Measurements from ENCODE around the gene DPP4.

DPP4 gene

DNA sequence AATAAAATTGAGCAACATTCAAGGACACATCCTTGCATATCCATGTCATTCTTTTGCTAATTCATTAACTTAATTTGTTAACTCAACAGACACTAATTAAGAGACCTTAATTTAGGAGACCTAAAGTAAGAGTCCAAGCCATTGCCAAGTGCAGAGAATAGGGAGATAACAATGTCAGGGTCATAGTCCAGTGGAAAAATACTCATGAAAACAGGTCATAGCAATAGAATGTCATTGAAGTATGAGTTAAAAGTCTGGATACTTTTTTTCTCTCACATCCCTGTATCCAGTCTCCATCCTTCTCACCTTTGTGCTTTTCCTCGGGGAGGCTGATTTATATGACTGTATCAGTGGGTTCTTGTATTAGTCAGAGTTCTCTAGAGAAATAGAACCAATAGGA is 26.6 kb upstream of the DPP4 start:
- no peak for DNase-seq (ENCODE audit: low read depth in 2 of 2)
- TF ChIP-seq, protein P1, sequence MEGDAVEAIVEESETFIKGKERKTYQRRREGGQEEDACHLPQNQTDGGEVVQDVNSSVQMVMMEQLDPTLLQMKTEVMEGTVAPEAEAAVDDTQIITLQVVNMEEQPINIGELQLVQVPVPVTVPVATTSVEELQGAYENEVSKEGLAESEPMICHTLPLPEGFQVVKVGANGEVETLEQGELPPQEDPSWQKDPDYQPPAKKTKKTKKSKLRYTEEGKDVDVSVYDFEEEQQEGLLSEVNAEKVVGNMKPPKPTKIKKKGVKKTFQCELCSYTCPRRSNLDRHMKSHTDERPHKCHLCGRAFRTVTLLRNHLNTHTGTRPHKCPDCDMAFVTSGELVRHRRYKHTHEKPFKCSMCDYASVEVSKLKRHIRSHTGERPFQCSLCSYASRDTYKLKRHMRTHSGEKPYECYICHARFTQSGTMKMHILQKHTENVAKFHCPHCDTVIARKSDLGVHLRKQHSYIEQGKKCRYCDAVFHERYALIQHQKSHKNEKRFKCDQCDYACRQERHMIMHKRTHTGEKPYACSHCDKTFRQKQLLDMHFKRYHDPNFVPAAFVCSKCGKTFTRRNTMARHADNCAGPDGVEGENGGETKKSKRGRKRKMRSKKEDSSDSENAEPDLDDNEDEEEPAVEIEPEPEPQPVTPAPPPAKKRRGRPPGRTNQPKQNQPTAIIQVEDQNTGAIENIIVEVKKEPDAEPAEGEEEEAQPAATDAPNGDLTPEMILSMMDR (IDR thresholded peaks at IDR 0.05; ENCODE audit: low read depth, low read length) = no peak
- H3K4me3 ChIP-seq (replicated peaks in 1 of 2; ENCODE audit: low read depth in 2 of 2, low read length in 2 of 2) = no peak overlapping the region

DNA sequence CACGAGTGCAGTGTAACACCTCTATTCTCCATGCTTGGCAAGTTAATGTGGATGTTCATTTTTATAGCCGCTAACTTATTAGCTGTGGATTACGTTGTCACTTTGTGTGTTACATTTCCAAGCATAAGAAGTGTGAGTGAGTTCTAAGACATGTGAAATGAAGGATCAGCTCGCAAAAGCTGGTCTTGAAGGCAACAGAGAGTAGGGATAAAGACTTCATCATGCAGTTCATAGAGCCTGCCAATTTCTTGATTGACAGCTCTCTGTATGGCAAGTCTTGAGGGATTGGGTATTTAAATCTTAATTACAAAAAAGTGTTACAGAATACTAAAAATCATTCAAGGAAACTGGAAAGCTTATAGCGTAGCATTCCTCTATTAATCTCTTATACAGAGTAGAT is 25.8 kb upstream of the DPP4 start:
- no peak for DNase-seq (ENCODE audit: low read depth in 2 of 2)
- TF ChIP-seq, protein P1 (IDR thresholded peaks at IDR 0.05; ENCODE audit: low read depth, low read length) = no peak
- no peak overlapping the region for H3K4me3 ChIP-seq (replicated peaks in 1 of 2; ENCODE audit: low read depth in 2 of 2, low read length in 2 of 2)

DNA sequence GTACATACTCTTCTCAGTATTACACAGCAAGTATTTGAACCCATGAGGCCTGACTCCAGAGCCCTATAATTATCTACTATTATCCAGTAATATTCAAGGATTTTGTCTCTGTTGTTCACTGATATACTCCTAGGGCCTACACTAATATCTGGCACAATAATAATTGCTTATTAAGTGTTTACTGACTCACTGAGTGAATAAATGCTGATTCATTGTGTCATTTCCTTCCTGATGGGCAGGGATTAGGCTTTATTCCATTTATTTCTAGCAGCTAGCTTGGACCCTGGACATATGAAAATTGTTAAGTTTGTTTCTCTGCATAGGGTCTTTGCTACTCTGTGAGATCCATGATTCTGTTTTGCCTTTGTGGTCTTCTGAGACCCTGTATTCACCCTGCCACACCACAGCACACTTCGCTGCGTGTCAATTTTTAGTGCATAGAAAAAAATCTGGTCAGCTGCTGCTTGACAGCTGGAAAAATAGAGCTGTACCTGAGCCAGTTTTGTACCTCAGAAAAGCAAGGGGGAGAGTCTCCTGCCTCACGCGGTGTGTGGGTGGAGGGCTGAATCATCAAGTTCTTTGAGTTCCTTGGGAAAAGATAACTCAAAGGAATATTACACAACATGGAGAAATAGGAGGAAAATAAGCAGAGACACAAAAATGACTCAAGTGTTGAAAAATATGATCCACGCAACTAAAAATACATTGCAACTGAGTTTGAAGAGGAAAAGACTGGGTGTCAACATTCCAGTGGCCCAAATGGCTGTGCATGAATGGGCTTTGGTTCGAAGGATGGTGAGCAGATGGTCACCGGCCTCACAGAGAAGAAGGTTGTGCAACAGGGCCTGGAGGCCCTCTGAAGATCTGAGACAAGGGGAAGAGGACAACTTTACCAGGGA is 18.9 kb upstream of the DPP4 start:
- peak; percentile 96 to 98 for DNase-seq (ENCODE audit: low read depth in 2 of 2)
- TF ChIP-seq, protein P1 (IDR thresholded peaks at IDR 0.05; ENCODE audit: low read depth, low read length) = no peak
- no peak overlapping the region for H3K4me3 ChIP-seq (replicated peaks in 1 of 2; ENCODE audit: low read depth in 2 of 2, low read length in 2 of 2)

DNA sequence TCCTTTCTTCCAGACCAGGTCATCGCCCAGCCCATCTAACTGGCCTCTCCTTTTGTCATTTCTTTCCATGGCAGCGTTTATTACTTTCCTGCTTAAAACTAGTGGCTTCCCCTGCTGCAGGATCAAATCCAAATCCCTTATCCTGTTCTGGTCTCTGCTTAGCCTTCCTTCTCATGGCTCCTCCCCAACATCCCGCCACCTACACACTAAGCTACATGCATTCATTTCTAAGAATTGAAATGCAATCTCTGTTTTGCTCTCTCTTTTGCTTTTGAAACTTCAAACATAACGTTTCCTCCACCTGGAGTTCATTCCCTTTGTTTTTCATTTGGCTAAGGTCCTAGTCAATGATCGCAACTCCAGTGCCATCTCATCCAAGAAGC is 18.0 kb upstream of the DPP4 start:
- TF ChIP-seq, protein P1 (IDR thresholded peaks at IDR 0.05; ENCODE audit: low read depth, low read length) = no peak
- H3K4me3 ChIP-seq (replicated peaks in 1 of 2; ENCODE audit: low read depth in 2 of 2, low read length in 2 of 2) = no peak overlapping the region
- peak in 1 of 2 donors; percentile 54 for DNase-seq (ENCODE audit: low read depth in 2 of 2)

DNA sequence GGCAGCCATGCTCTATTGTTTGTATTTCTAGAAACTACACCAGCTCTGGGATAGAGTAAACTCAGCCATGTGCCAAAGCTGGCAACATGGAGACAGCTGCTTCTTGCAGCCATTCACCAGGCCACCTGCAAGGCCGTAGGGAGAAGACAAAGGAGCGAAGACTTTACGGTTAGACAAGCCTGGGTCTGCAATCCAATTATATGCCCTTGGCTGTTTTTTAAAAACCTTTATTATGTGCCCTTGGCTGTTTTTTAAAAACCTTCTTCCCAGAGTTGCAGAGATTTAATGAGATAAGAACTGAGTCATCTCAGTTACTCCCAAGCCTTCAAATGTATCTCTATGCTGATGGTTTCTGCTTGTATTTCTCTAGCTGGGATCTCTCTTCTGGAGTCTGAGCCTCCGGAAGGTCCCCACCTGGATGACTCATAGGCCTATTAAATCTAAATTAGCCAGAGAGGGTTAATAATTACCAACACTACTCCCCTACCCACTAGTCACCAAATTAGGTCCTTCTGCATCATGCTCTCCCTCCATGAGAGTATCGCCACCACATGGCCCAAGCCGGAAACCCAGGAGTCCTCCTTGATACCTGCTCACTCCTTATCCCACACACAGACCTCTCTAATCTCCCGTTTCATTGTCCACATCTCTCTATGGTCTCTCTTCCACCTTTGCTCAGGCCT is 17.5 kb upstream of the DPP4 start:
- no peak for DNase-seq (ENCODE audit: low read depth in 2 of 2)
- TF ChIP-seq, protein P1 (IDR thresholded peaks at IDR 0.05; ENCODE audit: low read depth, low read length) = no peak
- no peak overlapping the region for H3K4me3 ChIP-seq (replicated peaks in 1 of 2; ENCODE audit: low read depth in 2 of 2, low read length in 2 of 2)

DNA sequence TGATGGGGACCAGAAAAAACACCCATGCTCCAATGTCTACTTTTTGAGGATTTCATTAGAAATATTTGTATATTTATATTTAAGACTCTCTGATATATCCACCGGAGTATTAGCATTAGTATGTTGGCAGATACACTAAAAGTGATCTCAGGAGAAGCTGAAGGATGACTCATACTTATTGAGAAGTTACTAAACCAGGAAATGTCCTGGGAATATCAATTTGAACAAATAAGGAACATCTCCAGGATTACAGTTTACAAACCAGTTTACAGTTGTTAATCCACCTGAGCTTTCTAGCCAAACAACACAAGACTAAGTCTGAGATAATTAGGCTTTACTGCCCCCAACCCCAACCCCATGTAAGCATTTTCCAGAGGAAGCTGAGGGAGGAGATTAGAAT is 16.1 kb upstream of the DPP4 start:
- TF ChIP-seq, protein P1 (IDR thresholded peaks at IDR 0.05; ENCODE audit: low read depth, low read length) = no peak
- H3K4me3 ChIP-seq (replicated peaks in 1 of 2; ENCODE audit: low read depth in 2 of 2, low read length in 2 of 2) = no peak overlapping the region
- DNase-seq (ENCODE audit: low read depth in 2 of 2) = peak in 1 of 2 donors; percentile 65

Data from cardiac fibroblast (primary cell).